ENCODE results near the gene FOXJ1.

DNA sequence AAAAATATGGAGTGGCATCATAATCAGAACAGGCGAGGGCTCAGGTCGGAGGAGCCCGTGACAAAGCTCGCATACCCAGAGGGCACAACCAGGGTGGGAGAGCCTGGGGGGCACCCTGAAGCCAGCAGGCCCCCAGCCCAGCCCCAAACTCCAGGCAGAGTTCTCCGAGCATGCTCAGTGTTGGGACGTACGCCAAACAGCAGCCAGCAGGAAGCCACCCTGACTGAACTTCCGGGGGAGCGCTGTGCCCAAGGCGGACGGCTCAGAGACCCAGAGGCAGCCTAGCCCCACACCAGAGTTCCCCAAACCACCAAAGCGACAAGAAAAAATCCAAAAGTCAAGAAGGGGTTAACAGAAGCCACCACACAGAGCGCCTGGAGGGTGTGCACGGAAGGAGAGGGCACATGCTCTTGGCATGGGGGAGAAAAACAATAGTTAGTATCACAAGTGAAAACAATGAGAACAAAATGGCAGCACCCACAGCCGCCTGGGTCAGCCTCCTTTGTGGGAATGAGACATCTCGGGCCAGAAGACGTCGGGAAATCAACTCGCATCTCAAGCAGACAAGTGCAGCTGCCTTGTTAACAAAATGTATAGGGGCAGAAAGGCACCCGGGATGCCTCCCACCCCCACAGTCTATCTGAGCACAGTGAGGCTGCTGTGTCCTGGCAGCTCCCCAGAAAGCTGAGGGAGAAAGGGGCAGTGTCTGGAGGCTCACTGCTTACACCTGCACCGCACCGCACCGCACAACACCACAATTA is 49.3 kb downstream of the FOXJ1 start:
- TF ChIP-seq, protein P1, sequence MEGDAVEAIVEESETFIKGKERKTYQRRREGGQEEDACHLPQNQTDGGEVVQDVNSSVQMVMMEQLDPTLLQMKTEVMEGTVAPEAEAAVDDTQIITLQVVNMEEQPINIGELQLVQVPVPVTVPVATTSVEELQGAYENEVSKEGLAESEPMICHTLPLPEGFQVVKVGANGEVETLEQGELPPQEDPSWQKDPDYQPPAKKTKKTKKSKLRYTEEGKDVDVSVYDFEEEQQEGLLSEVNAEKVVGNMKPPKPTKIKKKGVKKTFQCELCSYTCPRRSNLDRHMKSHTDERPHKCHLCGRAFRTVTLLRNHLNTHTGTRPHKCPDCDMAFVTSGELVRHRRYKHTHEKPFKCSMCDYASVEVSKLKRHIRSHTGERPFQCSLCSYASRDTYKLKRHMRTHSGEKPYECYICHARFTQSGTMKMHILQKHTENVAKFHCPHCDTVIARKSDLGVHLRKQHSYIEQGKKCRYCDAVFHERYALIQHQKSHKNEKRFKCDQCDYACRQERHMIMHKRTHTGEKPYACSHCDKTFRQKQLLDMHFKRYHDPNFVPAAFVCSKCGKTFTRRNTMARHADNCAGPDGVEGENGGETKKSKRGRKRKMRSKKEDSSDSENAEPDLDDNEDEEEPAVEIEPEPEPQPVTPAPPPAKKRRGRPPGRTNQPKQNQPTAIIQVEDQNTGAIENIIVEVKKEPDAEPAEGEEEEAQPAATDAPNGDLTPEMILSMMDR (conservative IDR thresholded peaks at IDR 0.05 in 1 of 2, IDR thresholded peaks at IDR 0.05 in 1 of 2; ENCODE audit: extremely low read depth in 1 of 2, insufficient read depth in 1 of 2, low read depth in 1 of 2, low read length in 2 of 2), result no peak
- no peak for TF ChIP-seq EZH2 (IDR thresholded peaks at IDR 0.05; ENCODE audit: borderline replicate concordance, low read length)

Measured in mammary epithelial cell (primary cell).